PC-3 (cell line): ENCODE data around the gene RFTN2.

ENCODE experiments used
- EZH2 ChIP-seq: fragments of 300-600 bp; sonication (generic); IDR thresholded peaks from one replicate; pipeline ENCODE4 v1.6.1; 2017; ENCODE audit warnings: antibody characterized with exemption, mild to moderate bottlenecking, low read length; ENCODE audit not compliant: unreplicated experiment
- TF ChIP-seq, protein P1 (sequence below): fragments of 300-600 bp; sonication (generic); conservative IDR thresholded peaks from 2 replicates; pipeline ENCODE4 v1.5.1; 2017; ENCODE audit warnings: antibody characterized with exemption, low read depth, mild to moderate bottlenecking, low read length

DNA sequence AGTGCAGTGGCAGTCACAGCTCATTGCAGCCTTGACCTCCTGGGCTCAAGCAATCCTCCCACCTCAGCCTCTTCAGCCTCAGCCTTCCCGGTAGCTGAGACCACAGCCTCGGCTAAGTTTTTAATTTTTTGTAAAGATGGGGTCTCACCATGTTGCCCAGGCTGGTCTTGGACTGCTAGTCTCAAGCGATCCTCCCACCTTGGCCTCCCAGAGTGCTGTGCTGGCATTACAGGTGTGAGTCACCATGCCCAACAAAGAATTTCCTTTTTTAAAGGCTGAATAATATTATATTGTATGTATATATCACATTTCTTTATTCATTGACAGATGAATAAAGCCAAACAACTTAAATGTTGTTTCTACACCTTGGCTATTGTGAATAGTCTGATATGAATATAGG is 117.0 kb downstream of the RFTN2 start:
- TF ChIP-seq EZH2: no peak
- TF ChIP-seq, protein P1, sequence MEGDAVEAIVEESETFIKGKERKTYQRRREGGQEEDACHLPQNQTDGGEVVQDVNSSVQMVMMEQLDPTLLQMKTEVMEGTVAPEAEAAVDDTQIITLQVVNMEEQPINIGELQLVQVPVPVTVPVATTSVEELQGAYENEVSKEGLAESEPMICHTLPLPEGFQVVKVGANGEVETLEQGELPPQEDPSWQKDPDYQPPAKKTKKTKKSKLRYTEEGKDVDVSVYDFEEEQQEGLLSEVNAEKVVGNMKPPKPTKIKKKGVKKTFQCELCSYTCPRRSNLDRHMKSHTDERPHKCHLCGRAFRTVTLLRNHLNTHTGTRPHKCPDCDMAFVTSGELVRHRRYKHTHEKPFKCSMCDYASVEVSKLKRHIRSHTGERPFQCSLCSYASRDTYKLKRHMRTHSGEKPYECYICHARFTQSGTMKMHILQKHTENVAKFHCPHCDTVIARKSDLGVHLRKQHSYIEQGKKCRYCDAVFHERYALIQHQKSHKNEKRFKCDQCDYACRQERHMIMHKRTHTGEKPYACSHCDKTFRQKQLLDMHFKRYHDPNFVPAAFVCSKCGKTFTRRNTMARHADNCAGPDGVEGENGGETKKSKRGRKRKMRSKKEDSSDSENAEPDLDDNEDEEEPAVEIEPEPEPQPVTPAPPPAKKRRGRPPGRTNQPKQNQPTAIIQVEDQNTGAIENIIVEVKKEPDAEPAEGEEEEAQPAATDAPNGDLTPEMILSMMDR: no peak
